IPS DF 19.7 (cell line): ENCODE measurements around the gene FBXL12.
A peak's percentile ranks its signal among the peaks of the same experiment; 100 is the strongest.
"Not testable (repeated sequence)": the region's sequence is repeated elsewhere in the genome, so short reads cannot be mapped to it uniquely, and the experiment has no call there.

Experiments
- DNase-seq: peaks from one replicate; pipeline ENCODE4 v3.0.0-alpha.2; 2013; ENCODE audit warnings: low read depth, low spot score

The FBXL12 gene

DNA sequence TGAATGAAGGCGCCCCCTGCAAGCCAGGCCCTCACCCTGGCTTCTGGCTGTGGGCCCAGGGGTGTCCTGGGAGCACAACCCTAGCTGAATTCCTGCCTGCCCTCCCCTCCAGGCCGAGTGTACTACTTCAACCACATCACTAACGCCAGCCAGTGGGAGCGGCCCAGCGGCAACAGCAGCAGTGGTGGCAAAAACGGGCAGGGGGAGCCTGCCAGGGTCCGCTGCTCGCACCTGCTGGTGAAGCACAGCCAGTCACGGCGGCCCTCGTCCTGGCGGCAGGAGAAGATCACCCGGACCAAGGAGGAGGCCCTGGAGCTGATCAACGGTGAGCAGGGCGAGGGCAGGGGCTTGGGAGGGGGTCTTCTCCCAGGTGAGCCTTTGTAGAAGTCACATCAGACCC, 19.4 kb upstream of the FBXL12 start:
- DNase-seq: no peak

DNA sequence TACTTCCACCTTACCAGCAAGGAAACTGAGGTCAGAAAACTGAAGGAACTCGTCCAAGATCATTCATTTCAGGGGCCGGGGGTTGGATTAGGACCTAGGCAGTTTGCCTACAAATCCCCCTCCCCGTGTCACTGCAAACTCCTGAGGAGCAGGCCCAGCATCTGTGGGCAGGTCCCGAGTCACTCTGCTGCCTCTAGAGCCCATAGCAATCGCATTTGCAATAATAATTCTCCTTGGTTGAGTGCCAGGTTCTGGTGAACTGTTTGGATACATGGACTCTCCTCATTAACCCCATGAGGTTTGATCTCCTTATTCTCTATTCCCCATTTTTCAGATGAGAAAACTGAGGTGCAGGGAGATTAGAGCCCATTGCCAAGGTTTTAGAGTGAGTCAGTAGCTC, 17.1 kb upstream of the FBXL12 start:
- no peak for DNase-seq

DNA sequence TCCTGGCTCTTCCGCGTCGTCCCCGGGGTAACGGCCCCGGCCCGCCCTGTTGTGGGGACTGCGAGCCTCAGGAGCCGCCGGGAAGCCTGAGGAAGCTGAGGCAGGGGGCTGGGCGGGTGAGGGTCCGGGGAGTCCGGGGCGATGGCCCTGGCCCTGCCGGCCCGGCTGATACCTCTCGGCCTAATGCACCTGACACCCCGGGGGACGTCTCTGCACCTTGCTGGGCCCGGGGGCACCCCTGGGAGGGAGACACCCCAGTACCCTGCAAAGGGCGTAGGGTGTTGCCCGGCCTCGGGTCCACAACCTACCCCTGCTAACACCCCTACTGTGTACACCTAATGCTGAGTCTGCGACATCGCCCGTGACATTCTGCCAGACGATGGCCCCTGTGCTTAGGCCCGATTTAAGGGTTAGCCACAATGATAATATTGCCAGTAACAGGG, 16.6 kb upstream of the FBXL12 start:
- no peak for DNase-seq

DNA sequence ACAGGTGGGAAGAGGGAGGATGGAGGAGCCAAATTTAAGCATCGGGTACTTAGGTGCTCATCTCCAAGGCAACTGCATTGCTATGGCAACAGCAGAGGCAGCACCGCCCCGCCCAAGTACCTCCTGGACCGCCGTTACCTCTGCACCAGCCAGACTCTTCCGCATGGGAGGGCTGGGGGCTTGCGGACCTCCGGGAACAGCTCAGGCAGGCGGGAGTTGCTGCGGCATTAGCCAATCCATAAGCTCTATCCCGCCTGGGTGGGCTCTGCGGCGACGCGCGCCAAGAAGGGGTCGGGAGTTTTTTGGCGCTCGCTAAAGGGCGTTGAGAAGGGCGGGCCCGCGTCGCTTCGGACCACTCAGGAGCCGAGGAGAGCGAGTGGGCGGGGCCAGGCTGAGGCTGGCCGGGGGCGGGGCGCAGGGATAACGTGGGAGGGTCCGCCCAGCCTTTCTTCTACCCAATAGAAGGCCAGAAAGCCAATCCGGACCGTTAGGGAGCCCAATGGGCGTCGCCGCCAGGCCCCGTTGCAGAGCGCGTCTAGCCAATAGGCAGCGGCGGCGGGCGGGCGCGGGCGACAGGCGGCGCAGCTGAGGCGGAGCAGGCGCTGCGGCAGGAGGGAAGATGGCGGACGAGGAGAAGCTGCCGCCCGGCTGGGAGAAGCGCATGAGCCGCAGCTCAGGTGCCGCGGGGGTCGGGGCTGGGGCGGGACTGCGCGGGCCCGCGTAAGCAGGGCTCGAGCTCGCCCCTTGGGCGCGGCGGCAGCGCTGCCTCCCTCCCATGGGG, 16.0 kb upstream of the FBXL12 start, which contains the start of gene PIN1:
TSS of gene PIN1 (plus strand) at position 593 of the 781 bp plus-strand sequence. CDS start at position 620, 27 bp downstream.
- peak; percentile 90 for DNase-seq

DNA sequence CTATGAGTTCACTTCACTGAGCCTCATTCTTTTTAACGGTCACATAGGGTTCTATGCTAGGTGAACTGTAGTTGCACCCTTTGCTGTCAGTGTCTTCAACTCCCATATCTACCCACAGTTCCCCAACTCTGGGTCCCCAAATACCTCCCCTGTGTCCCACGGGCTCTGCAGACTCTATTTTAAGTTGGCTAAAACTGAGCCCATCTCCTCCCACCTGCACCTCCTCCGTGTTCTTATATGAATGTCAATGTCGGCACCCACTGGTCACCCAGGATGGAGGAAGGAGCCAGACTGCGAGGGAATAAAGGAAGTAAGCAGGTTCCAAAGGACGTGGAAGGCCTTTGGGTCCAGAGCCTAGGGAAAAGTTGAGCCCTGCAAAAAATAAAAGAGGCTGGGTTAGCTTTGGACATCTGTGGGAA, 15.4 kb upstream of the FBXL12 start:
- no peak for DNase-seq

DNA sequence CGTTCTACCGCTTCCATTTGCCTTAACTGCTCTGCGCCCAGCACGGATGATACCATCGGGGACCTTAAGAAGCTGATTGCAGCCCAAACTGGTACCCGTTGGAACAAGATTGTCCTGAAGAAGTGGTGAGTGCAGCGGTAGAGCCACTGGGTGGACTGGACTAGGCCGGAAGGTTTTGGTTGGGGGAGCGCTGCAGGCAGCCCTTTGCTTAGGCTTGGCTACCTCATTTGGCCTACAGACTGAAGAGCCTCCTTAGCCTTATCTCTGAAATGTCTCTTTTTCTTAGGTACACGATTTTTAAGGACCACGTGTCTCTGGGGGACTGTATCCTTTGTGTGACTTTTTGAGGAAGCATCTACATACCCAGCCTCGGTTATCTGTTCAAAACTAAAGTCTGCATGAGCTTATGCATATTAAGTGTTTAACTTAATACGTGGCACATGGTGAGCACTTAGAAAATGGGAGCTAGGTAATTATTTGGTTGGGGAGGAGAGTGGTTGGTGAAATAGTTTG, 9.7 kb upstream of the FBXL12 start:
- no peak for DNase-seq

DNA sequence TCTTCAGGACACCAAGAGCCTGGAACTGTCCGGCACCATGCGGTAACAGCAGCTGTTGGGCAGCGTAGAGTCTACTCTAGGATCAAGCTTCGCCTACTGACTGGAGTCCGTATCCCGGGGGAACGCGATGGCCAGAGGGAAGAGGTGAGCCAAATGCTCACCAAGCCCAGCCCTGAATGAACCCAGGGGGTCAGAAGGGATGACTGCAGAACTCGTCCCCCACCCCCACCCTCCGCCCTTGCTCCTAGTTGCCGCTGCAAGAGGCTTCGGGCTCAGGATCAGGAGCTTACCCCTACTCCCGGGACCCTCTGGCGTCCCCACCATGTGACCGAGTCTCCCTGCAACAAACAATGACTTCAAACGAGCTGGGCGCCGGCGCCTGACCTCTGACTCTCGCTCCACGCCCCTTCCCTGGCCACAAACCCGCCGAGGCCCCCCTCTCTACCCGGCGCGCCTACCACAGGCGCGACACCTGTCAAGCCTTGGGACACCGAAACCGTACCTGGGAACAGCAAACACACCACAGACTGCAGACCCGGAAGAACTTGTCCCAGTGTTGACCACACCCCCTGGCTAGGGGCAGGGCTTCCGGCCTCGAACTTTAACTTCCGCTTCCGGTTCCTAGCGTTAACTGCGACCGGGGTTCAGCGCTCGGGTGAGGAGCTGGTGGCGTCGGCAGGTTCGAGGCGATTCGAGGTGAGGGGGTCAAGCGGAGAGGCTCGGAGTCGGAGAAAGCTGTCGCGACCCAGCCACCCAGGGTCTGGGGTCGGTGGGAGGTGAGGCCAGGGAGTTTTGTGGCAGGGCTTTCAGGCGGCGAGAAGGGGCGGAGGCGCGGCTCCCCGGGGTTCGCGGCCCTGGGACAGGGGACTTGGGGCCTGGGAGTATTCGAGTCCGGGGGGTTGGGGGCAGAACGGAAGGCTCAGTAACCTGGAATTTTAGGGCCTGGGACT, 8.7 kb upstream of the FBXL12 start, which contains the start of gene UBL5:
TSS of gene UBL5 (plus strand) at position 630 of the 950 bp plus-strand sequence. CDS start 420 bp downstream, outside the sequence.
- DNase-seq: peak; percentile 86

DNA sequence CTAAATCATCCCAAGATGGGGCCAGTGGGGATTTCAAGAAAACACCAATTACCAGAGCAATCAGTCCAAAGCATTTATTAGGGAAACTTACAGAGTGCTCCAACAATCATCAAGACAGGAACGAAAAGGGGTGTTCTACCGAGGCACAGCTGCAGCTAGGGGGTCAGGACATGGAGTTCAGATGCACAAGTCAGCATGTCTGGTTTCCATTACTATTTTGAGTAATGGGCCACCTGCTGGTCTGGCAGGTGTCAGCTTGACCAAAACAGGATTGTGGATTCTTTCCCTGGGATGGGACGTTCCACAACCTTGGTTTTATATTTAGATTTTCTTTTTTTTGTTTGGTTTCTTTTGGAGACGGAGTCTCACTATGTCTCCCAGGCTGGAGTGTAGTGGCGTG, 4.9 kb upstream of the FBXL12 start:
- no peak for DNase-seq

DNA sequence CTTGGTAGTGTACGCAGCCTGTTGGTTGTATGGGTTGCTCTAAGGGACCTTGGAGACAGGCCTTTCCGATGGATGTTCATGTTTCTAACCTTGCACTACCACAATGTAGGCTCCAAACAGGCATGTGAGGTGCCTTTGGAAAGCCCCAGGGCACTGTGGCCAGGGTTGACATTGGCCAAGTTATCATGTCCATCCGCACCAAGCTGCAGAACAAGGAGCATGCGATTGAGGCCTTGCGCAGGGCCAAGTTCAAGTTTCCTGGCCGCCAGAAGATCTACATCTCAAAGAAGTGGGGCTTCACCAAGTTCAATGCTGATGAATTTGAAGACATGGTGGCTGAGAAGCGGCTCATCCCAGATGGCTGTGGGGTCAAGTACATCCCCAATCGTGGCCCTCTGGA, 1.2 kb upstream of the FBXL12 start:
- not testable (repeated sequence) for DNase-seq

DNA sequence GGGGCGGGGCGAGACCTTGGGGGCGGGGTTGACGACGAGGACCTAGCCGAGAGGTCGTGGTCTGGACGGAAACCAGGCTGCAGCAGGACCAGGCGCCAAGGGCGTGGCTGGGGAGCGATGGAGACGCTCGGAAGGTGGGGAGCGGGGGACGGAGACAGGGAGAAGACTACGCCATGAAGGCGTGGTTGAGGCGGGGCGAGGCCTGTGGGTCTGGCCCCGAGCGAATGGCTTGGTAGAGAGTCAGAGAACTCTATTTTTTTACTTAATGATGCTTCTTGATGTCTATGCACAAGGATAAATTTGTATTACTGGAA, 674 bp upstream of the FBXL12 start:
- DNase-seq: peak; percentile 88

DNA sequence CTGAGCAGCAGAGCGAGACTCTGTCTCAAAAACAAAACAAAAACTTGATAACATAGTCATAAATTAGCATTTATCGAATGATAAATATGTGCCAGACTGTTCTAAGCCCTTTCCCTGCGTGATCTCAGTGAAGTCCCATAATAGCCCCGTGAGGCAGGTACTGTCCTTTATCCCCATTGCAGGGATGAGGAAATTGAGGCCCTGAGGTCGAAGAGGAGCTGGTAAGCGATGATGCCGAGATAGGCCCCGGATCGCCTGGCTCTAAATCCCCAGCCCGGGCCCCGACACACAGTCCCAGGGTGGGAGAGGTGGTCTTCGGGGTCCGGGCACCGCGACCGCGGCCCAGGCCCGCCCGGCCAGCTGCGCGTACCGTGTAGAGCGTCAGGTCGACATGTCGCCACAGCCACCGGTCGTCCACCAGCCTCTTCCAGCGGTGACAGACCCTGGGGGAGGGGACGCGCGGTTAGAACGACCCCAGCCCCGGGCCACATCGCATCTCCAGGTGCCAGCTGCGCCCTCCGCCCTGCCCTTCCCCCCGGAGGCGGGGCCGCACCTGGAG, 625 bp downstream of the FBXL12 start:
- DNase-seq: no peak

DNA sequence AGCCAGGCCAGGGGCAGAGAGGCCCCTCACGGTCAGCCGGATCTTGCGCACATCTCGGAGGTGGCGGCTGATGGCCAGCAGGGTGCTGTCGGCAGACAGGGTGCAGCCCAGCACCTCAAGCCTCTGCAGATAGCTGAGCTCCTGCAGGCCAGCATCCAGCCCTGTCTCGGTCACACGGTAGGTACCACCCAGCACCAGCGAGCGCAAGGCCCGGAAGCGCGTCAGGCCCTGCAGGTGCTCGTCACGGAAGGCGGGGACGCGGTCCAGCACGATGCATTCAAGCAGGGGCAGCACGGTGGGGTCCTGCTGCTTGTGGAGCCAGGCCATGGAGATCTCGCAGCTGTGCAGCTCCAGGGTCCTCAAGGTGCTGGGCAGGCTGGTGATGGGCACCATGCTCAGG, 7.7 kb downstream of the FBXL12 start:
- DNase-seq: no peak

DNA sequence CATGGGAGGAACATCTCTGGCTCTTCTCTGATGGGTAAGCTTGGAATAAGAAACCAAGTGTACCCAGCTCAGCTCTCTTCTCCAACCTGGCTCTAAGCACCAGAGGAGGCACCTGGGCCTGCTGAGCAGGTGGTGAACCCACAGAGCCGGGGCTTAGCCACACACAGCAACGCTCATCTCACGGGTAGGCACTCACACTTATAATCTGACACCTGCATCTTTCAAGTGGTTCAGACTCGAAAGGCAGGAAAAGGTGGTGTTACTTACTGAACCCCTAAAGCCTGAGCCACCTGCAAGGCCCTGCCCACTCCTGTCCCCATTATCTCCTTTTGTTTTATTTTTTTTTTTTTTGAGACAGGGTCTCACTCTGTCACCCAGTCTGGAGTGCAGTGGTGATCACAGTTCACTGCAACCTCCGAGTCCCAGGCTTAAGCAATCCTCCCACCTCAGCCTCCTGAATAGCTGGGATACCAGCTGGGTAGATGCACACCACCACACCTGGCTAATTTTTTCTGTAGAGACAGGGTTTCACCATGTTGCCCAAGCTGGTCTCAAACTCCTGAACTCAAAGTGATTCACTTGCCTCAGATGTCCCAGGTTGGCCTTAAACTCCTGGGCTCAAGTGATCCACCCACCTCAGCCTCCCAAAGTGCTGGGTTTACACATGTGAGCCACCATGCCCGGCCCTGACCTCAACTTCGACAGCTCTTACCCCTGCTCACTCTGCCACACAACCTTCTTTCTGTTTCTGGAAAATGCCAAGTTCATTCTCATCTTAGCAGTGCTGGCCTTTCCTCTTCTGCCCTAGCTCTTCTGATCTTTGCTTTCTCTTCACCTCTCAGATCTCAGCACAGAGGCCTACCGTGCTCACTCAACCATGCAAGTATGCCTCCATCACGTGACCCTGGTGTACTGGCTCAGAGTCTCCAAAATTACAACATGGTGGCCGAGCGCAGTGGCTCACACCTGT, 9.7 kb downstream of the FBXL12 start:
- DNase-seq: no peak

DNA sequence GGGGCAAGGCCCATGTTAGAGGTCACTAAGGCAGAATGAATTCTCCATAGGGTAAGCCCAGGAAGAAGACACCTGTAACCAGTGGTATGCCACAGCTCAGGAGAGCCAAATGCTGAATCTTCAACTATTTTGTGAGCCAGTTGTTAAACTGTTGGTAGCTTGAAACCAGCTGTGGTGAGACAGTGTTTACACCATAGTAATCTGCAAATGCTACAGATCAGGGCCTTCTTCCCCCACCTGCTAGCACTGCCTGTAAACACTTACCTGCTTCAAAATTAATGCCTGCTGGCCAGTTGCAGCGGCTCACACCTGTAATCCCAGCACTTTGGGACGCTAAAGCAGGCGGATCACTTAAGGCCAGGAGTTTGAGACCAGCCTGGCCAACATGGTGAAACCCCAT, 12.1 kb downstream of the FBXL12 start:
- no peak for DNase-seq

DNA sequence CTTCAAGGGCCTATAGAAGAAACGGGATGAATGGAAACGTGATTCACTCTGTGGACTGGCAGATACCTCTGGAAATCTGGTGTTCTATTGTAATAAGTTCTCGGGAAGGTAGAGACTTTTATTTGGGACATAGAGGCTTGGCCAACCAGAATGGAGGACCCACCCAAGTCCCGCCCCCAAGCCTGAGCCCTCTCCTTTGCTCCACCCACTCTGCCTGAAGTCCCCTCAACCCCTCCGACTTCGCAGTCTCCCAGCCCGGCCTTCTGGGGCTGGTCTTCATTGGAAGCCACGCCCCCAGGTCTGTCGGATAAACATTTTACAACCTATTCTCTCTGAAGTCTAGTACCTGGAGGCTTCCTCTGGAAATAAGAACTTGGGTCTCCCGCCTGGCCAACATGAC, 16.9 kb downstream of the FBXL12 start:
- no peak for DNase-seq

DNA sequence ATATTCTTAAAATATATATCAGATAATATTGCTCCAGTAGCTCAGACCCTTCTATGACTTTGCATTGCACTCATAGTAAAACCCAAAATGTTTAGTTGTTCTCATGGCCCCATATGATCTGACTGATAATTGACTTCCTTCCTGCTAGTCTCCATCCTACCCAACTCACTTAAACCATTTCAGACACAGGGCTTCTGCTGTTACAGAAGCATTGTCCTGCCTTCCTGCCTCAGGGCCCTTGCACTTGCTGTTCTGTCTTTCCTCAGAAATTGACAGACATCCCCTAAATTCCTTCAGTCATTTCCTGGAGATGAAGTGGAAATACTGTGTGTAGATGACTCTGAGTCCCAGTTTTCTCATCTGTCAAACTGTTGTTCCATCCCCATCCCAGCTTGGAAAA, 19.7 kb downstream of the FBXL12 start:
- DNase-seq: no peak

DNA sequence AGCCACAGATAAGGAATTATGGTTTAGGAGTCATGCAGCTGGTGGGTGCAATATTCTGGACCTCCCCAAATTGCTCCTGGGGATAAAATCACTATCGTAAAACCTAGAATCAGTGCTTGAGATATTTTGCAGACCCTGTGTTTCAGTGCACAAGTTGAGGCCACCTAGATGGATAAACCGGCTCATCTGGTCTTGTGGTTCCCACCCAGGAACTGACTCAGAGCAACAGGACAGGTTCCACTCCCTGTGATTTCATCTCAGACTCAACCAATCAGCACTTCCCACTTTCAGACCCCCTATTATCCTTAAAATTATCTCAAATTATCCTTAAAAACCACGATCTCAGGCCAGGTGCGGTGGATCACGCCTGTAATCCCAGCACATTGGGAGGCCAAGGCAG, 21.0 kb downstream of the FBXL12 start:
- DNase-seq: no peak

DNA sequence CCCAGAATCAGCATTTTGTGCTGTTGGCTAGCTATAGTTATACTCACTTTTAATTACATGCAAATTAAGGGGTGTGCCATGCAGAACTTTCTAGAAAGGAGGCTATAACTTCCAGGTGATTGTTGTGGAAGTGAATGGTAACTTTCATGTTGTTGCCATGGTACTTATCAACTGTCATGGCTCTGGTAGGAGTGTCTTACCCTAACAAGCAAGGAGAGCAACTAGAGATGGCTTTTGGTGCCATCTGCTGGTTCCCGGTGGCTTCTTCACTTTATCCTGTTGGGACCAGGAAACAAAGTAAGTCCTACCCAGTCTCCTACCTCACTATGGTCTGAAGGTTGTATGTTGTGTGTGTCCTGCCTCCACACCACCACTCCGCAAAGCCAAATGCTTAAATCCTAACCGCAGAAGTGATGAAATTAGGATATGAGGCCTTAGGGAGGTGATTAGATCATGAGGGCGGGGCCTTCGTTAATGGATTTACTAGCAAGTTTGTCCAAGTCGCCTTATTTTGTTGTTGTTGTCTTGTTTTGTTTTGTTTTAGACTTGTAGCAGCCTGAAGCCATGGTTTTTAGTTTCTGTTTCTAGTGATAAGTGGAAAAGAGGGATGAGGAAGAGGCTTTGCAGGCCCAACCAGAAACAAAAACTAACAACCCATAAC, 22.6 kb downstream of the FBXL12 start:
- peak; percentile 82 for DNase-seq

DNA sequence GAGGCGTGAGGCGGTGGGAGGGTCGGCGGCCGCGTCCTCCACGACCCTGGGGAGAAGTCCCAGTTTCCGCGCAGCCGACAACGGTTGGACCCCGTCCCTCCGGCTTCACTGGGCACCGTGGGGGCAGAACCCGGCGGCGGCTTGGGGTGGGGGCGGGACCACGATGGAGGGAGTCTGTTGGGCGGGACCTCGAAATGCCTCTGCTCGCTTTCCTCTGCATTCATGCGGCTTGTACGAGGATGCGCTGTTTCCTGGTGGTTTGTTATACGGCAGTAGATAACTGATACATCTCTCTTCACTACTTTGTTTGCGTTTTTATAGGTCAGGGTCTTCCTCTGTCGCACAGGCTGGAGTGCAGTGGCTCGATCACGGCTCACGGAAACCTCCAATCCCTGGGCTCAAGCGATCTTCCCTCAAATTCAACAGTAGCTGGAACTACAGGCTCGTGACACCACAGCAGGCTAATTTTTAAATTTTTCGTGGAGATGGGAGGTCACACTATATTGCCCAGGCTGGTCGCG, 25.7 kb downstream of the FBXL12 start:
- DNase-seq: no peak
